Neural crest cell (in vitro differentiated cells): ENCODE results near the gene FAM186B. TPM values are rescaled to one million over a fixed set of nuclear protein-coding genes. Genes with fewer than 3 reads are reported as not detected.

Experiments
- DNase-seq: peaks from one replicate; pipeline ENCODE4 v3.0.0; 2021; ENCODE audit warnings: low read depth, mixed read lengths, low spot score
- H3K27ac Mint-ChIP-seq: one replicate; pipeline ENCODE4 v1.8.0; 2021; ENCODE audit warnings: mild to moderate bottlenecking, mixed read lengths; ENCODE audit not compliant: unreplicated experiment
- H3K27me3 Mint-ChIP-seq: 2 replicates; pipeline ENCODE4 v1.8.0; 2021; ENCODE audit warnings: low read depth, mild to moderate bottlenecking, mixed read lengths
- H3K36me3 Mint-ChIP-seq: 2 replicates; pipeline ENCODE4 v1.8.0; 2021; ENCODE audit warnings: low read depth, mild to moderate bottlenecking, mixed read lengths
- H3K4me1 Mint-ChIP-seq: 2 replicates; pipeline ENCODE4 v1.8.0; 2021; ENCODE audit warnings: mixed read lengths
- H3K4me3 Mint-ChIP-seq: one replicate; pipeline ENCODE4 v1.8.0; 2021; ENCODE audit warnings: mild to moderate bottlenecking, mixed read lengths
- H3K9me3 Mint-ChIP-seq: 2 replicates; pipeline ENCODE4 v1.8.0; 2021; ENCODE audit warnings: mixed read lengths
- CTCF ChIP-seq: fragments of 200-600 bp; sonication (generic); conservative IDR thresholded peaks from 2 replicates; pipeline ENCODE4 v1.5.0; 2021; ENCODE audit warnings: antibody characterized with exemption, mild to moderate bottlenecking
- total RNA-seq: library from RNA; stranded (reverse); gene quantifications from 2 replicates; pipeline ENCODE4 v1.2.1, GENCODE V29; 2021

Gene FAM186B
- total RNA-seq, 1 donor from 2014 or later = 0.28 TPM

- Mint-ChIP-seq H3K4me1 (no peaks in the 10 kb centered on the region), H3K9me3 (no peaks in the 10 kb centered on the region), H3K4me3 (no peak overlapping the region), H3K36me3 (peaks cover 6% of the 10 kb centered on the region), H3K27ac (peak overlapping the region; percentile 46), H3K27me3 (no peaks in the 10 kb centered on the region)
- DNase-seq = no peak
- no peak for TF ChIP-seq CTCF
Measured at GRCh38 chr12:49558526-49558925, 46.9 kb downstream of the FAM186B start.

GRCh38 chr12:49557917-49558215, 47.6 kb downstream of the FAM186B start:
- no peak overlapping the region for H3K27ac Mint-ChIP-seq
- no peaks in the 10 kb centered on the region for H3K4me1 Mint-ChIP-seq
- no peaks in the 10 kb centered on the region for H3K9me3 Mint-ChIP-seq
- no peak for TF ChIP-seq CTCF
- no peaks in the 10 kb centered on the region for H3K27me3 Mint-ChIP-seq
- H3K36me3 Mint-ChIP-seq = peaks cover 6% of the 10 kb centered on the region
- H3K4me3 Mint-ChIP-seq = no peak overlapping the region
- DNase-seq = no peak

GRCh38 chr12:49557187-49557916, 48.1 kb downstream of the FAM186B start:
- no peaks in the 10 kb centered on the region for H3K27me3 Mint-ChIP-seq

GRCh38 chr12:49556391-49557186, 48.9 kb downstream of the FAM186B start:
- Mint-ChIP-seq H3K4me3 (no peak overlapping the region), H3K36me3 (peaks cover 2% of the 10 kb centered on the region), H3K4me1 (no peaks in the 10 kb centered on the region), H3K9me3 (no peaks in the 10 kb centered on the region), H3K27ac (no peak overlapping the region), H3K27me3 (no peaks in the 10 kb centered on the region)
- no peak for DNase-seq
- TF ChIP-seq CTCF = no peak

More at GRCh38 chr12:49557187-49557916, 48.1 kb downstream of the FAM186B start:
- TF ChIP-seq CTCF = no peak
- Mint-ChIP-seq H3K36me3 (peaks cover 6% of the 10 kb centered on the region), H3K4me3 (no peak overlapping the region), H3K4me1 (no peaks in the 10 kb centered on the region), H3K27ac (no peak overlapping the region), H3K9me3 (no peaks in the 10 kb centered on the region)
- no peak for DNase-seq

- Mint-ChIP-seq H3K27me3 (no peaks in the 10 kb centered on the region), H3K36me3 (peaks cover 2% of the 10 kb centered on the region), H3K27ac (no peak overlapping the region), H3K9me3 (no peaks in the 10 kb centered on the region), H3K4me3 (peak overlapping the region; percentile 61), H3K4me1 (peaks cover 1% of the 10 kb centered on the region)
- no peak for DNase-seq
- TF ChIP-seq CTCF = no peak
Measured at GRCh38 chr12:49555631-49556390, 49.6 kb downstream of the FAM186B start.
